Gastroesophageal sphincter (tissue), 3 donors: ENCODE measurements around the gene PRKAR2B.
A peak's percentile ranks its signal among the peaks of the same experiment; 100 is the strongest.

ENCODE experiments used
- EP300 ChIP-seq: sonication (generic); formaldehyde crosslinking; IDR thresholded peaks from one replicate; pipeline ENCODE4 v1.6.1; 2017; ENCODE audit warnings: antibody characterized with exemption, mild to moderate bottlenecking
- TF ChIP-seq, protein P1 (sequence below), 4 experiments: fragments of 200-600 bp in 2 of 4; fragments of 450-650 bp in 2 of 4; sonication (generic) in 1 of 4; IDR thresholded peaks; one replicate each; pipeline ENCODE4 v1.5.1; 2017 to 2019; ENCODE audit warnings: antibody characterized with exemption in 4 of 4, mild to moderate bottlenecking in 2 of 4, moderate library complexity in 2 of 4

DNA sequence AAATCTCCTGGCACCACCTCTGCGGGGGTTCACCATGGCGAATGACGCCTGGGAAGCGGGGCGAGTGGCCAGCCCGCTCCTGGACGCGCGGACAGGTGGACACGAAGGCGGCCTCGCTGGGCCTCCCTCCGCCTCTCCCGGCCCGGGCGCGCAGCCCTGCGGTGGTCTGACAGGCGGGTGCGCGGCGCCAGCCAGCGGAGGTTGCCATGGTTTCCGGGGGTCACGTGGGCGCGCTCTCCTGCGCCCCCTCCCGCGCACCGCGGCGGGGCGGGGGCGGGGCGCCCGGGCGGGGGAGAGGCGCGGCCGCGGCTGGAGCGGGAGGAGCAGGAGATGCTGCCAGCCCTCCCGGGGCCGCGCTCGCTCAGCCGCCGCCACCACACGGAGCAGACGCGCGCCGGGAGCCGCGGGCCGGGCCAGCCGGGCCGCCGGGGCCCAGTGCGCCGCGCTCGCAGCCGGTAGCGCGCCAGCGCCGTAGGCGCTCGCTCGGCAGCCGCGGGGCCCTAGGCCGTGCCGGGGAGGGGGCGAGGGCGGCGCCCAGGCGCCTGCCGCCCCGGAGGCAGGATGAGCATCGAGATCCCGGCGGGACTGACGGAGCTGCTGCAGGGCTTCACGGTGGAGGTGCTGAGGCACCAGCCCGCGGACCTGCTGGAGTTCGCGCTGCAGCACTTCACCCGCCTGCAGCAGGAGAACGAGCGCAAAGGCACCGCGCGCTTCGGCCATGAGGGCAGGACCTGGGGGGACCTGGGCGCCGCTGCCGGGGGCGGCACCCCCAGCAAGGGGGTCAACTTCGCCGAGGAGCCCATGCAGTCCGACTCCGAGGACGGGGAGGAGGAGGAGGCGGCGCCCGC is at the start of gene PRKAR2B:
- TF ChIP-seq, protein P1, sequence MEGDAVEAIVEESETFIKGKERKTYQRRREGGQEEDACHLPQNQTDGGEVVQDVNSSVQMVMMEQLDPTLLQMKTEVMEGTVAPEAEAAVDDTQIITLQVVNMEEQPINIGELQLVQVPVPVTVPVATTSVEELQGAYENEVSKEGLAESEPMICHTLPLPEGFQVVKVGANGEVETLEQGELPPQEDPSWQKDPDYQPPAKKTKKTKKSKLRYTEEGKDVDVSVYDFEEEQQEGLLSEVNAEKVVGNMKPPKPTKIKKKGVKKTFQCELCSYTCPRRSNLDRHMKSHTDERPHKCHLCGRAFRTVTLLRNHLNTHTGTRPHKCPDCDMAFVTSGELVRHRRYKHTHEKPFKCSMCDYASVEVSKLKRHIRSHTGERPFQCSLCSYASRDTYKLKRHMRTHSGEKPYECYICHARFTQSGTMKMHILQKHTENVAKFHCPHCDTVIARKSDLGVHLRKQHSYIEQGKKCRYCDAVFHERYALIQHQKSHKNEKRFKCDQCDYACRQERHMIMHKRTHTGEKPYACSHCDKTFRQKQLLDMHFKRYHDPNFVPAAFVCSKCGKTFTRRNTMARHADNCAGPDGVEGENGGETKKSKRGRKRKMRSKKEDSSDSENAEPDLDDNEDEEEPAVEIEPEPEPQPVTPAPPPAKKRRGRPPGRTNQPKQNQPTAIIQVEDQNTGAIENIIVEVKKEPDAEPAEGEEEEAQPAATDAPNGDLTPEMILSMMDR (IDR thresholded peaks at IDR 0.05), result peak in 3 of 4 experiments; percentile 17 to 38 (median 28)
- no peak for TF ChIP-seq EP300
